BLaER1 treated with 17β-estradiol and CSF1 and Interleukin-3, amounts not matched to agents 10 nM and 100 nM (cell line): Measurements from ENCODE around the gene RTKN.
A peak's percentile ranks its signal among the peaks of the same experiment; 100 is the strongest.
"Not testable (repeated sequence)": the region's sequence is repeated elsewhere in the genome, so short reads cannot be mapped to it uniquely, and the experiment has no call there.

Source experiments
- H3K27ac ChIP-seq, 11 experiments: shearing (Covaris generic); formaldehyde crosslinking; 2 replicates each; pipeline ENCODE4 v1.8.1; 2022
- H3K27me3 ChIP-seq, 11 experiments: shearing (Covaris generic); formaldehyde crosslinking; 2 replicates each; pipeline ENCODE4 v1.8.1; 2022
- H3K36me3 ChIP-seq, 11 experiments: shearing (Covaris generic); formaldehyde crosslinking; 2 replicates each; pipeline ENCODE4 v1.8.1; 2022
- H3K4me1 ChIP-seq, 10 experiments: shearing (Covaris generic); formaldehyde crosslinking; 2 replicates each; pipeline ENCODE4 v1.8.1; 2022
- H3K4me2 ChIP-seq, 11 experiments: shearing (Covaris generic); formaldehyde crosslinking; 2 replicates each; pipeline ENCODE4 v1.8.1; 2022
- H3K4me3 ChIP-seq, 10 experiments: shearing (Covaris generic); formaldehyde crosslinking; 2 replicates each; pipeline ENCODE4 v1.8.1; 2022
- H3K9ac ChIP-seq, 11 experiments: shearing (Covaris generic); formaldehyde crosslinking; 2 replicates each; pipeline ENCODE4 v1.8.1; 2022
- H3K9me3 ChIP-seq, 11 experiments: shearing (Covaris generic); formaldehyde crosslinking; replicated peaks in 1 of 11; 2 replicates each; pipeline ENCODE4 v1.8.1; 2022
- H4K20me1 ChIP-seq, 11 experiments: shearing (Covaris generic); formaldehyde crosslinking; 2 replicates each; pipeline ENCODE4 v1.8.1; 2022
- Cebpa-rat ChIP-seq, 11 experiments: shearing (Covaris generic); IDR thresholded peaks; 2 replicates each; pipeline ENCODE4 v1.8.1; 2022

Gene RTKN, protein sequence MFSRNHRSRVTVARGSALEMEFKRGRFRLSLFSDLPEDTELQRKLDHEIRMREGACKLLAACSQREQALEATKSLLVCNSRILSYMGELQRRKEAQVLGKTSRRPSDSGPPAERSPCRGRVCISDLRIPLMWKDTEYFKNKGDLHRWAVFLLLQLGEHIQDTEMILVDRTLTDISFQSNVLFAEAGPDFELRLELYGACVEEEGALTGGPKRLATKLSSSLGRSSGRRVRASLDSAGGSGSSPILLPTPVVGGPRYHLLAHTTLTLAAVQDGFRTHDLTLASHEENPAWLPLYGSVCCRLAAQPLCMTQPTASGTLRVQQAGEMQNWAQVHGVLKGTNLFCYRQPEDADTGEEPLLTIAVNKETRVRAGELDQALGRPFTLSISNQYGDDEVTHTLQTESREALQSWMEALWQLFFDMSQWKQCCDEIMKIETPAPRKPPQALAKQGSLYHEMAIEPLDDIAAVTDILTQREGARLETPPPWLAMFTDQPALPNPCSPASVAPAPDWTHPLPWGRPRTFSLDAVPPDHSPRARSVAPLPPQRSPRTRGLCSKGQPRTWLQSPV

DNA sequence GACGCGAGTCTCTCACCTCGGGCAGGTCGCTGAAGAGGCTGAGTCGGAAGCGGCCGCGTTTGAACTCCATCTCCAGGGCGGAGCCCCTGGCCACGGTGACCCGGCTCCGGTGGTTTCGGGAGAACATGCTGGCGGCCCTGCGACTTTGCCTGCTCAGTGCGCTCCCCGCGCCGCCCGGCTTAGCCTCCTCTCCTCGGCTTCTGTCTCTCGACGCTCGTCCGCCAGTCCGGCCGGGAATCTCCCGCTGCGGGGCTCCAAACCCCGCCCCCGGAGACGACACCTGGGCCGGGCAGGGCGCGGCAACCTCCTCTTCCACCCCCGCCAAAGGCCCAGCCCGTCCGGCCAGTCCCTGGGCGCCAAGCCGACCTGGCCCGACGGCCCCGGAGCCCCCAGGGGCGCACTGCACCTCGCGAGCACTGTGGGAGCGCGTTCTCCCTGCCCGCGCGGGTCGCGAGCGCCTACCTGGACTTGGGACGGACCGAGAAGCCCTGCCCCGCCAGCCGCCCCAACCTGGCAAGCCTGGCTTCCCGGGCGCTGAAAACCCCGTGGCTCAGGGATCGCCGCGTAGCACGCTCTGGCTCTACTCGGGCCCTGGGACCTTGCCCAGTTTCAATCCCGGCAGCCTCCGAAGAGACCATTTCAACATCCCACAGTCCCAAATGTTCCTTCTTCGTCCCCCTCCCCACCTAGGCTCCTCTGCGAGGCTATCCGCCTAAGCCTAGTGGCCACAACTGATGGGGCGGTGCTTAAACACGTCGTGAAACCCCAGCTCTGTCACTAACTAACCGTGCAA lies at the start of gene RTKN:
TSS of gene RTKN (minus strand) at position 248 of the 793 bp plus-strand sequence. CDS start at position 127, 121 bp downstream.
- Histone ChIP-seq H3K9ac (peak within 1 kb of the TSS; percentile 75 to 90 (median 82)), H4K20me1 (no peaks in the 10 kb centered on the region), H3K4me3 (peak within 1 kb of the TSS; percentile 62 to 74 (median 68); a peak in 17 of 20 replicates)

DNA sequence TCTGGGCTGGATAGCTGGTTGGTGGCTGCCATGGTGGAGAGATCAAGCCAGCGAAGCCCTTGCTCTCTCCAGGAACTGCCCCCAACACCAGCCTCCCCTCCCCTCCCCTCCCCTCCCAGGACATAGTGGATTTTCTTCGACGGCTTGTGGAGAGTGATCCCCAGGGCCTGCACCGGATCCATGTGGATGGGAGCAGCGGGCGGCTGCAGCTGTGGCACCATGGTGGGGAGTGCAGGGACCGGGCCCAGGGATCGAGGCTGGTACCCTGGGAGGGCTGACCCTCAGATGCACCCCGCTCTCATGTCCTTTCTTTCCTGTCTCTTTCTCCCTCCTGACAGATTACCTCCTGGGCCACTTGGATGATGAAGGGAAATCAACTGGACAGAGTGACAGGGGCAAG lies 48.2 kb upstream of the RTKN start:
- Histone ChIP-seq H3K4me1 (no peaks in the 10 kb centered on the region; a peak in 1 of 20 replicates), H3K4me2 (no peak overlapping the region), H3K9me3 (no peaks in the 10 kb centered on the region), H3K27ac (no peak overlapping the region), H3K27me3 (no peaks in the 10 kb centered on the region; a peak in 1 of 22 replicates), H4K20me1 (peaks cover 0 to 35% (median 0%) of the 10 kb centered on the region in 11 experiments; a peak in 7 of 22 replicates), H3K4me3 (no peak overlapping the region), H3K9ac (0 out of 22 replicates have a peak overlapping the region, but pooled peaks of 1 of the 11 experiments have one; percentile 6), H3K36me3 (peaks cover 43 to 100% (median 85%) of the 10 kb centered on the region in 11 experiments)
- no peak for TF ChIP-seq Cebpa-rat (IDR thresholded peaks at IDR 0.05)

More for the DNA sequence above, at the start of gene RTKN:
- H3K27me3 ChIP-seq: peaks cover 15 to 25% (median 20%) of the 10 kb centered on the region in 11 experiments
- TF ChIP-seq Cebpa-rat (IDR thresholded peaks at IDR 0.05): no peak
- no peaks in the 10 kb centered on the region for H3K36me3 ChIP-seq
- H3K27ac ChIP-seq: peak within 1 kb of the TSS; percentile 48 to 94 (median 85); a peak in 21 of 22 replicates
- H3K4me2 ChIP-seq: peak within 1 kb of the TSS; percentile 89 to 100 (median 99)
- peaks cover 0 to 13% (median 0%) of the 10 kb centered on the region in 11 experiments; a peak in 7 of 22 replicates for H3K9me3 ChIP-seq
- peaks cover 57 to 68% (median 59%) of the 10 kb centered on the region in 10 experiments for H3K4me1 ChIP-seq

DNA sequence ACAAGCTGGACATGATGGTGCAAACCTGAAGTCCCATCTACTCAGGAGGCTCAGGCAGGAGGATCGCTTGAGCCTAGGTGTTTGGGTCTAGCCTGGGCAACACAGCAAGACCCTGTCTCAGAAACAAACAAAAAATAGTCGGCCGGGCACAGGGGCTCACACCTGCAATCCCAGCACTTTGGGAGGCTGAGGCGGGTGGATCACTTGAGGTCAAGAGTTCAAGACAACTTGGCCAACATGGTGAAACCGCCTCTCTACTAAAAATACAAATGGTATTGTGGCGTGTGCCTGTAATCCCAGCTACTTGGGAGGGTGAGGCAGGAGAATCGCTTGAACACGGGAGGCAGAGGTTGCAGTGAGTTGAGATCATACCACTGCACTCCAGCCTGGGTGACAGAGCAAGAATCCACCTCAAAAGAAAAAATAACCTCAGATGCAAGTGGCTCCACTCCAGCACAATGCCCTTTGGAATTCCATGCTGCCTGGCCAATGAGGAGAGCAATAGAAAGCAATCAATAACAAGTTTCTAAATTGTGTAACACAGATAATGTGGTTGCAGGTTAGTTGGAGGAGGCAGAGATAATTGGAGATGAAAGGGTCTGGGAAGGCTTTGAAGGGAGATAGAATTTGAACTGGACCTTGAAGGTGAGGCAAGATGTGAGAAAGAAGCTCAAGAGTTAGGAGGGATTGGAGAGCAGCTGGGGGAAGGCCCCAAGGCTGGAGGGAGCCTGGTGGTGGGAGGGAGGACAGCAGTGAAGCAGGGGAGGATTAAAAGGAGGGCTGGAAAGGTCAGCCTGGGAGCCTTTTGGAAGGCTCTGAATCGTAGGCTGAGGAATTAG lies 47.1 kb upstream of the RTKN start:
- H4K20me1 ChIP-seq: peaks cover 0 to 35% (median 0%) of the 10 kb centered on the region in 11 experiments; a peak in 7 of 22 replicates
- H3K36me3 ChIP-seq: peaks cover 39 to 91% (median 79%) of the 10 kb centered on the region in 11 experiments
- no peaks in the 10 kb centered on the region for H3K9me3 ChIP-seq
- no peaks in the 10 kb centered on the region for H3K27me3 ChIP-seq
- no peak overlapping the region for H3K4me3 ChIP-seq
- no peak overlapping the region for H3K27ac ChIP-seq
- H3K4me2 ChIP-seq: no peak overlapping the region
- no peak overlapping the region; a peak in 3 of 22 replicates for H3K9ac ChIP-seq
- peaks cover 3 to 9% (median 7%) of the 10 kb centered on the region in 10 experiments for H3K4me1 ChIP-seq
- TF ChIP-seq Cebpa-rat (IDR thresholded peaks at IDR 0.05): no peak

DNA sequence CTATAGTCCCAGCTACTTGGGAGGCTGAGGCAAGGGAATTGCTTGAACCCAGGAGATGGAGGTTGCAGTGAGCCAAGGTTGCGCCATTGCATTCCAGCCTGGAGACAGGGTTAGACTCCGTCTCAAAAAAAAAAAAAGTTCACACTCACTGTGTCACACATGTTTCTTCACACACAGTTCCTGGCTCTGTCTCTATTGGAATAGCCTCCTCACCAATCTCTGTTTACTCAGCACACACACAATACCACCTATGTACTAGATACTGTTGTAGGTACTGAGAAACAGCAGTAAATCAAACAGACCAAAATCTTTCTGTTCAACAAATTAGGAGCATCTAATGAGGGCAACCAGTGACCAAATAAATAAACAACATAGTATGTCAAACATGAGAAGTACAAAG lies 44.4 kb upstream of the RTKN start:
- Histone ChIP-seq H3K4me2 (no peak overlapping the region), H3K36me3 (peaks cover 12 to 65% (median 51%) of the 10 kb centered on the region in 11 experiments), H3K9me3 (no peaks in the 10 kb centered on the region), H3K27me3 (no peaks in the 10 kb centered on the region), H3K27ac (no peak overlapping the region), H3K4me3 (no peak overlapping the region), H3K9ac (no peak overlapping the region), H3K4me1 (peaks cover 18 to 23% (median 21%) of the 10 kb centered on the region in 10 experiments), H4K20me1 (peaks cover 0 to 36% (median 9%) of the 10 kb centered on the region in 11 experiments; a peak in 13 of 22 replicates)
- no peak for TF ChIP-seq Cebpa-rat (IDR thresholded peaks at IDR 0.05)

DNA sequence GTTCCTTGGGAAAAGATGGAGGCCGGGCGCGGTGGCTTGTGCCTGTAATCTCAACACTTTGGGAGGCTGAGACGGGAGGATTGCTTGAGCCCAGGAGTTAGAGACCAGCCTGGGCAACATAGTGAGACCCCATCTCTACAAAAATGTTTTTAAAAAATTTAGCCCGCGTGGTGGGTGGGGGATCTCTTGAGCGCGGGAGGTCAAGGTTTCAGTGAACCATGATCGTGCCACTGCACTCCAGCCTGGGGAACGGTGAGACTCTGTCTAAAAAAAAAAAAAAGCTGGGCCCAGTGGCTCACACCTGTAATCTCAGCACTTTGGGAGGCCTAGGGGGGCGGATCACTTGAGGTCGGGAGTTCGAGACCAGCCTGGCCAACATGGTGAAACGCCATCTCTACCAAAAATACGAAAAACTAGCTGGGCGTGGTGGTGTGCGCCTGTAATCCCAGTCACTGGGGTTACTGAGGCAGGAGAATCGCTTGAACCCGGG lies 42.0 kb upstream of the RTKN start:
- peaks cover 0 to 20% (median 9%) of the 10 kb centered on the region in 11 experiments; a peak in 13 of 22 replicates for H4K20me1 ChIP-seq
- H3K9ac ChIP-seq: peak overlapping the region; percentile 81 to 94 (median 87)
- H3K4me1 ChIP-seq: peaks cover 31 to 43% (median 39%) of the 10 kb centered on the region in 10 experiments
- H3K9me3 ChIP-seq, H3K27me3 ChIP-seq: not testable (repeated sequence)
- peak overlapping the region; percentile 73 to 94 (median 83) for H3K4me3 ChIP-seq
- peak overlapping the region in 10 of 11 experiments; percentile 81 to 92 (median 88); a peak in 18 of 22 replicates for H3K27ac ChIP-seq
- peak overlapping the region; percentile 75 to 100 (median 90) for H3K4me2 ChIP-seq
- H3K36me3 ChIP-seq: peaks cover 22 to 65% (median 49%) of the 10 kb centered on the region in 11 experiments; a peak in 21 of 22 replicates

DNA sequence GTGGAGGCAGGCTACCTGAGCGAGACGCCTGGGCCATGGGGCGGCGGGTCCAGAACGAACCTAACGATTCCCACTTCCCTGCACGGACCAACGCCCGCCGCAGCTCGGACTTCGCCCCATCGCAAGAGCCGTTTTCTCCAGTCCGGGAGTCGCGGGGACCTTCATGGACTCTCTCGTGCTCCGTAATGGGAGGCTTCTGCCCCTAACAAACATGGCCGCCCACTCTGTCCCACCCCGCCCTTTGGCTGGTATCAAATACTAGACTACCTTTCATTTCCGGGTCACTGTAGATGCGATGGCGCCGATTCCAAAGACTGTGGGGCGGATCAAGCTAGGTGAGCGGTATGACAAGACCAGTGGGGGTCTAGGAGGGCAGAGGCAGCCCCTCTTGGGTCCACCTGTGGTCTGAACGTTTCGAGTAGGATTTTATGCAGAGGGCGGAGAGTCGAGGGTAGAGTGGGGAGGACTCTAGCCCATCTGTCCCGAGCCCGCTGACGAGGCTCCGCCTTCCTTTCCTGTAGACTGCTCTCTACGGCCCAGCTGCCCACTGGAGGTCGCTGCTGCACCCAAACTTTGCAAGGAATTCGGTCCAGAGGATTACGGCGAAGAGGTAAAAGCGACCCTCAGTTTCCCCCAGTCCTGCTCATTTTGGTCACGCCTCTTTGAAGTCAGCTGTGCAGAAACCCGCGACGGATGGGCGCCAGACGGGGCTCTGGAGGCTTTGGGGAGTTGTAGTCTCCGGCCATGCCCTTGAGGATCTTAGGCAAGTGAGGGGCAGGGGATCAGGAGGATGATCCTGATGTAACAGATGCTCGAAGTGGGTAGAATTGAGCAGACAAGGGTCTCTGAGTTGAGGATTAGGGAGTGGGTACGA lies 41.3 kb upstream of the RTKN start, which contains the start of the genes CCDC142 and TTC31:
TSS of gene CCDC142 (minus strand) at position 198 of the 874 bp plus-strand sequence. CDS start at position 37, 161 bp downstream.
TSS of gene TTC31 (plus strand) at position 281 of the 874 bp plus-strand sequence. CDS start at position 296, 15 bp downstream.
- peaks cover 28 to 65% (median 47%) of the 10 kb centered on the region in 11 experiments; a peak in 21 of 22 replicates for H3K36me3 ChIP-seq
- peak within 1 kb of the TSS; percentile 52 to 92 (median 87); a peak in 21 of 22 replicates for H3K27ac ChIP-seq

More for the DNA sequence above, 41.3 kb upstream of the RTKN start, which contains the start of the genes CCDC142 and TTC31:
- Histone ChIP-seq H3K4me2 (peak within 1 kb of the TSS; percentile 93 to 100 (median 97)), H4K20me1 (peaks cover 0 to 18% (median 9%) of the 10 kb centered on the region in 11 experiments; a peak in 13 of 22 replicates), H3K27me3 (no peaks in the 10 kb centered on the region), H3K4me3 (peak within 1 kb of the TSS; percentile 73 to 94 (median 83)), H3K9ac (peak within 1 kb of the TSS; percentile 81 to 94 (median 87)), H3K9me3 (no peaks in the 10 kb centered on the region), H3K4me1 (peaks cover 31 to 47% (median 41%) of the 10 kb centered on the region in 10 experiments)
- TF ChIP-seq Cebpa-rat (IDR thresholded peaks at IDR 0.05): no peak
